Mesothelial cell of epicardium (in vitro differentiated cells): ENCODE measurements around the gene PAF1. TPM values are rescaled to one million over a fixed set of nuclear protein-coding genes. Genes with fewer than 3 reads are reported as not detected.

Source experiments
- DNase-seq, 2 experiments: peaks; one replicate each; pipeline ENCODE4 v3.0.0; 2021; ENCODE audit warnings: low spot score in 2 of 2; ENCODE audit not compliant: unreplicated experiment in 2 of 2
- H3K27ac Mint-ChIP-seq: 2 replicates; pipeline ENCODE4 v1.8.0; 2021; ENCODE audit warnings: mixed read lengths
- H3K27me3 Mint-ChIP-seq: 2 replicates; pipeline ENCODE4 v1.8.0; 2021; ENCODE audit warnings: low read depth, mixed read lengths
- H3K36me3 Mint-ChIP-seq: 2 replicates; pipeline ENCODE4 v1.8.0; 2021; ENCODE audit warnings: mixed read lengths
- H3K4me1 Mint-ChIP-seq: 2 replicates; pipeline ENCODE4 v1.8.0; 2021; ENCODE audit warnings: mixed read lengths
- H3K4me3 Mint-ChIP-seq: 2 replicates; pipeline ENCODE4 v1.8.0; 2021; ENCODE audit warnings: mild to moderate bottlenecking, moderate library complexity, mixed read lengths
- H3K9me3 Mint-ChIP-seq: 2 replicates; pipeline ENCODE4 v1.8.0; 2021; ENCODE audit warnings: mixed read lengths
- CTCF ChIP-seq: fragments of 200-600 bp; sonication (generic); IDR thresholded peaks from one replicate; pipeline ENCODE4 v1.5.0; 2021; ENCODE audit warnings: antibody characterized with exemption; ENCODE audit not compliant: unreplicated experiment
- total RNA-seq: library from RNA; stranded (reverse); gene quantifications from 3 replicates; pipeline ENCODE4 v1.2.1, GENCODE V29; 2021

PAF1 gene
- total RNA-seq, 1 donor from 2014 or later: 41.4 TPM

DNA sequence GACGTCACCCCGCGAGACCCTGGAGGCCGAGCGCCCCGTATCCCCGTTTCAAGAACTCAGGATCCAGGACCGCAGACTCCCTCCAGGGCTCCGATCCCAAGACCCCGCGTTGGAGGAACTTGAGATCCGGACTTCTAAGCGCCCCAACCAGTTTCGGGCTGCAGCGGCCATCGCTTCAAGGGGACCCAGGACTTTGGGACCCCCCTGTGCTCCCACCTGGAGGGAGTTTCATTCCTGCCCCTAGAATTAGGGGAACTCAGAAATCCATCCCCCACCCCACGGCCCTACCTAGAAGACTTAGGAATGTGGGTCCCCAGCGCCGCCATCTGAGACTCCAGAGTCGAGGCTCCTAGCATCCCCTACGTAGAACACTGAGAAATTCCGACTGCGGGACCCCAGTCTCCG lies 22.0 kb upstream of the PAF1 start:
- H3K27me3 Mint-ChIP-seq: peaks cover 1% of the 10 kb centered on the region
- peaks cover 7% of the 10 kb centered on the region for H3K36me3 Mint-ChIP-seq
- H3K4me1 Mint-ChIP-seq: peaks cover 46% of the 10 kb centered on the region
- H3K27ac Mint-ChIP-seq: peak overlapping the region; percentile 91
- peak in 1 of 2 experiments; percentile 63 for DNase-seq
- H3K9me3 Mint-ChIP-seq: no peaks in the 10 kb centered on the region
- H3K4me3 Mint-ChIP-seq: peak overlapping the region; percentile 94
- TF ChIP-seq CTCF: peak; percentile 38

DNA sequence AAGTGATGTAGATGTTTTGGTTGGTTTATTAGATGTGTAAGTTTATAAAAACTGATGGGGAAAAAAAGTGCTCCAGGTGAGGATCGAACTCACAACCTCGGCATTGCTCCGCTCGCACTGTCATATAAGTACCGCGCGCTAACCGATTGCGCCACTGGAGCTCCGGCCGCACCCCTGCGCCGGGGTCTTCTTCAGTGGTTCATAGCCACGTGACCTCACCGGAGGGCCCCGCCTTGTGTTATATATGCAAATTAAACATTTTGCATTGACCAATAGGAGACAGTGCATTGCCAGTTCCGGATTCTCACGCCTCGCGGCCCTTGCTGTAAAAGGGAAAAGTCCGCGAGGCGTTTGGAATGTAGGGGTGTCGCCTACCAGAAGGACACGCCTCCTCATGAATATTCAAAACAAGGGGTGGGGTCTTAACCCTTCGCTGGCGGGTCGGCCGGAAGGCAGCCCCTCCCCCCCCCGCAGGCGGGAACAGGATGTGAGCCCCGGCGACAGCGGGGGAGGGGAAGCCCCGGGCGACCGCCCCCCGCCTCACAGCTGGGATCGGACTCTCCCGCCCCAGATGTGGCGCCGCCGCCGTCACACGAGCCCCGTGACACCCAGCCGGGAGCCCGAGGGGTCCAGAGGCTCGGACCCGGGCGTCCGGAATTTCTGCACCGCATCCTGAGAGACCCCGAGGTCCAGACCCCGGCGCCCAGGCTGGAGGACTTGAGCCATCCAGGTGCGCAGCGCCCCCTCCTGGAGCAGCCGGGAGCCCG lies 21.4 kb upstream of the PAF1 start, which contains the start of gene PLEKHG2:
Gene PLEKHG2, plus strand, starts transcription at position 570 of the 767 bp plus-strand sequence. CDS start 1,418 bp downstream, outside the sequence.
- H3K36me3 Mint-ChIP-seq: peaks cover 5% of the 10 kb centered on the region
- H3K27me3 Mint-ChIP-seq: peaks cover 1% of the 10 kb centered on the region
- H3K4me1 Mint-ChIP-seq: peaks cover 47% of the 10 kb centered on the region
- TF ChIP-seq CTCF: peak; percentile 86
- peak; percentile 96 to 100 for DNase-seq
- peak within 1 kb of the TSS; percentile 91 for H3K27ac Mint-ChIP-seq
- no peaks in the 10 kb centered on the region for H3K9me3 Mint-ChIP-seq
- H3K4me3 Mint-ChIP-seq: peak within 1 kb of the TSS; percentile 94

DNA sequence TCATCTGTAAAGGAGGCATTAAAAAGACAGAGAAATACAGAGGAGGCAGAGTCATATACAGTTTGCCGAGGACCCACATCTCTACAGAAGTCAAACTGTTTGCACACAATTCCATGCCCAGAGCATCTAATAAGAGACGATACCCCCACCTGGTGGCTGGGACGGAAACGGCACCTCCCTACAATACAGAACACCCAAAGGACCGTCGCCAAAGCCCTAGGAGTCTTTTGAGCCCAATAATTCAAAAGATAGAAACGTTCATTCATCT lies 20.9 kb upstream of the PAF1 start:
- Mint-ChIP-seq H3K27ac (peak overlapping the region; percentile 87), H3K4me1 (peaks cover 50% of the 10 kb centered on the region), H3K9me3 (no peaks in the 10 kb centered on the region), H3K36me3 (peaks cover 4% of the 10 kb centered on the region), H3K4me3 (peak overlapping the region; percentile 94), H3K27me3 (peaks cover 1% of the 10 kb centered on the region)
- peak; percentile 83 for TF ChIP-seq CTCF
- peak; percentile 72 to 92 for DNase-seq

- Mint-ChIP-seq H3K36me3 (peaks cover 4% of the 10 kb centered on the region), H3K27me3 (peaks cover 1% of the 10 kb centered on the region), H3K4me3 (peak overlapping the region; percentile 94), H3K9me3 (no peaks in the 10 kb centered on the region), H3K27ac (peak overlapping the region; percentile 87), H3K4me1 (peaks cover 51% of the 10 kb centered on the region)
- no peak for DNase-seq
- no peak for TF ChIP-seq CTCF
Observed at GRCh38 chr19:39411081-39411831, 20.4 kb upstream of the PAF1 start.

GRCh38 chr19:39410831-39411080 lies 19.9 kb upstream of the PAF1 start:
- peak overlapping the region; percentile 87 for H3K27ac Mint-ChIP-seq
- H3K27me3 Mint-ChIP-seq: peaks cover 1% of the 10 kb centered on the region
- H3K4me1 Mint-ChIP-seq: peaks cover 54% of the 10 kb centered on the region
- no peak for TF ChIP-seq CTCF
- H3K36me3 Mint-ChIP-seq: peaks cover 4% of the 10 kb centered on the region
- DNase-seq: no peak
- peak overlapping the region; percentile 94 for H3K4me3 Mint-ChIP-seq
- H3K9me3 Mint-ChIP-seq: no peaks in the 10 kb centered on the region
